B cell (primary cell): ENCODE measurements around the gene TTC34. TPM values are rescaled to one million over a fixed set of nuclear protein-coding genes. Genes with fewer than 3 reads are reported as not detected.

Experiments used
- ATAC-seq: fragments of 200-7000 bp; cut with Tn5 transposase; one replicate; pipeline ENCODE4 v1.10.0; 2021; ENCODE audit warnings: low read depth, mild to moderate bottlenecking, moderate number of reproducible peaks, moderate library complexity
- CTCF ChIA-PET: fragments of 350-600 bp; sonication (Branson Sonifier 250); formaldehyde crosslinking; loops from one replicate; lab custom pipeline; 2021; ENCODE audit warnings: antibody characterized with exemption, inconsistent platforms; lab: Charles Lee
- POLR2A ChIA-PET: fragments of 350-600 bp; sonication (Branson Sonifier 250); formaldehyde crosslinking; loops from one replicate; lab custom pipeline; 2021; ENCODE audit warnings: antibody characterized with exemption; lab: Charles Lee
- DNase-seq: peaks from one replicate; pipeline ENCODE4 v3.0.0; 2013
- H2AFZ ChIP-seq: 2 replicates; pipeline ENCODE4 v1.6.1; 2012; ENCODE audit warnings: mild to moderate bottlenecking, low read depth, low read length; ENCODE audit not compliant: insufficient read depth, poor library complexity, severe bottlenecking
- H3K27ac ChIP-seq, 2 donors: 1 replicate in 1 of 2; 2 replicates in 1 of 2; pipeline ENCODE4 v1.5.1; 2012 to 2013; ENCODE audit warnings: low read length in 2 of 2, mild to moderate bottlenecking in 2 of 2, moderate library complexity in 1 of 2
- H3K27me3 ChIP-seq, 4 experiments: fragments of 200-600 bp in 1 of 4; sonication (generic) in 1 of 4; replicated peaks in 1 of 4; 1 replicate in 2 of 4; 2 replicates in 2 of 4; pipeline versions ENCODE4 v1.6.1 to v1.7.0; 2013 to 2016; ENCODE audit warnings: low read length in 3 of 4, mild to moderate bottlenecking in 2 of 4, mixed read lengths in 1 of 4, moderate library complexity in 1 of 4; ENCODE audit not compliant: insufficient read depth in 4 of 4, control insufficient read depth in 3 of 4; ENCODE audit errors: control extremely low read depth in 1 of 4
- H3K36me3 ChIP-seq, 2 experiments: replicated peaks in 1 of 2; 1 replicate in 1 of 2; 2 replicates in 1 of 2; pipeline versions ENCODE4 v1.6.1 to v1.7.1; 2013; ENCODE audit warnings: low read length in 1 of 2; ENCODE audit not compliant: insufficient read depth in 2 of 2, control insufficient read depth in 1 of 2; ENCODE audit errors: control extremely low read depth in 1 of 2, extremely low read depth in 1 of 2
- H3K4me1 ChIP-seq, 2 donors: fragments of 200-600 bp in 1 of 2; sonication (generic) in 1 of 2; 1 replicate in 1 of 2; 2 replicates in 1 of 2; pipeline versions ENCODE4 v1.5.1 to v1.6.1; 2013 to 2017; ENCODE audit warnings: low read length in 2 of 2; ENCODE audit not compliant: control insufficient read depth in 2 of 2, insufficient read depth in 2 of 2
- H3K4me2 ChIP-seq: replicated peaks from 2 replicates; pipeline ENCODE3; 2012; ENCODE audit warnings: mild to moderate bottlenecking, low read depth, low read length; ENCODE audit not compliant: poor library complexity, severe bottlenecking
- H3K4me3 ChIP-seq, 5 experiments: fragments of 200-600 bp in 1 of 5; sonication (generic) in 1 of 5; 1 replicate in 3 of 5; 2 replicates in 2 of 5; pipeline versions ENCODE4 v1.5.1 to v1.7.0; 2011 to 2016; ENCODE audit warnings: low read length in 4 of 5, mild to moderate bottlenecking in 4 of 5, low read depth in 2 of 5, control low read depth in 1 of 5, moderate library complexity in 1 of 5; ENCODE audit not compliant: insufficient read depth in 1 of 5; ENCODE audit errors: control extremely low read depth in 1 of 5, extremely low read depth in 1 of 5
- H3K79me2 ChIP-seq: fragments of 200-600 bp; sonication (generic); one replicate; pipeline ENCODE4 v1.6.0; 2016; ENCODE audit warnings: low read length; ENCODE audit not compliant: control insufficient read depth, insufficient read depth
- H3K9ac ChIP-seq: fragments of 200-600 bp; sonication (generic); 2 replicates; pipeline ENCODE4 v1.6.1; 2017; ENCODE audit warnings: mild to moderate bottlenecking, low read length, moderate library complexity
- H3K9me3 ChIP-seq, 3 donors: one replicate each; pipeline versions ENCODE4 v1.6.1 to v1.7.1; 2013; ENCODE audit warnings: low read length in 2 of 3; ENCODE audit not compliant: control insufficient read depth in 2 of 3, insufficient read depth in 1 of 3; ENCODE audit errors: control extremely low read depth in 1 of 3
- H4K20me1 ChIP-seq: 2 replicates; pipeline ENCODE4 v1.6.0; 2012; ENCODE audit warnings: mild to moderate bottlenecking, low read length; ENCODE audit not compliant: insufficient read depth, control insufficient read depth, poor library complexity, severe bottlenecking
- H3K27ac Mint-ChIP-seq: one replicate; pipeline ENCODE4 v1.8.0; 2021; ENCODE audit warnings: mixed read lengths
- H3K27me3 Mint-ChIP-seq: one replicate; pipeline ENCODE4 v1.8.0; 2021; ENCODE audit warnings: mixed read lengths
- H3K4me1 Mint-ChIP-seq: one replicate; pipeline ENCODE4 v1.8.0; 2021; ENCODE audit warnings: mixed read lengths
- H3K4me3 Mint-ChIP-seq: one replicate; pipeline ENCODE4 v1.8.0; 2021; ENCODE audit warnings: mixed read lengths
- H3K9me3 Mint-ChIP-seq: one replicate; pipeline ENCODE4 v1.8.0; 2022; ENCODE audit warnings: mixed read lengths; ENCODE audit not compliant: insufficient read depth
- CTCF ChIP-seq: fragments of 200-600 bp; IDR thresholded peaks from one replicate; pipeline ENCODE4 v1.8.0; 2022; ENCODE audit warnings: antibody characterized with exemption, mild to moderate bottlenecking
- EZH2 ChIP-seq: IDR thresholded peaks from 2 replicates; pipeline ENCODE4 v1.6.1; 2012; ENCODE audit warnings: borderline replicate concordance, low read depth, mild to moderate bottlenecking, moderate library complexity, low read length; ENCODE audit not compliant: insufficient read depth, poor library complexity, severe bottlenecking
- WGBS: methylation state at CpG from one replicate; pipeline ENCODE4 v1.1.5; 2013; ENCODE audit warnings: missing lambda C conversion rate; ENCODE audit not compliant: insufficient coverage; 5-methylcytosine and 5-hydroxymethylcytosine counted together
- intact Hi-C: fragments of 100-400 bp; cut with micrococcal nuclease; formaldehyde crosslinking; loops from one replicate; pipeline ENCODE4 v1.10.0; 2022
- polyA plus RNA-seq: library from polyadenylated mRNA; depleted of rRNA; stranded (reverse); fragments of >200 nt; gene quantifications from 2 replicates; pipeline ENCODE4 v1.2.3, GENCODE V29; 2012
- total RNA-seq, 2 donors: library from RNA; stranded (reverse); fragments of 120-200 nt in 1 of 2; gene quantifications; 1 replicate in 1 of 2; 2 replicates in 1 of 2; pipeline versions ENCODE4 v1.2.3 to v1.2.4, GENCODE V29; 2013 to 2022

TTC34 gene
- total and polyA plus RNA-seq, 2 donors (not counting 1 experiment from before 2014, with no cell fraction given) = 2.1 to 8.1 TPM

GRCh38 chr1:2604844-2605508 is 196.5 kb downstream of the TTC34 start:
- no peak overlapping the region for H3K4me2 ChIP-seq
- no peak overlapping the region for H3K4me3 ChIP-seq
- no peak overlapping the region for H3K27ac Mint-ChIP-seq
- peaks cover 14% of the 10 kb centered on the region for H3K27me3 Mint-ChIP-seq
- H3K27me3 ChIP-seq = peaks cover 0 to 5% (median 1%) of the 10 kb centered on the region in 4 experiments
- H3K9ac ChIP-seq = no peak overlapping the region
- no peaks in the 10 kb centered on the region for H3K4me1 ChIP-seq
- no peak overlapping the region for H3K27ac ChIP-seq
- ATAC-seq (no peak), DNase-seq (no peak)
- no peaks in the 10 kb centered on the region for H3K9me3 ChIP-seq
- H3K36me3 ChIP-seq = no peaks in the 10 kb centered on the region
- no peak overlapping the region for H2AFZ ChIP-seq
- no peaks in the 10 kb centered on the region for H3K79me2 ChIP-seq
- TF ChIP-seq CTCF = no peak
- TF ChIP-seq EZH2 = no peak
- H3K4me1 Mint-ChIP-seq = no peaks in the 10 kb centered on the region
- ChIA-PET POLR2A (no interaction called here), CTCF (no interaction called here)
- WGBS = 67% methylated on average over 11 of the region's 14 CpGs
- peaks cover 4% of the 10 kb centered on the region for H3K9me3 Mint-ChIP-seq
- H3K4me3 Mint-ChIP-seq = no peak overlapping the region
- intact Hi-C loops = no loop called here
- H4K20me1 ChIP-seq = no peaks in the 10 kb centered on the region

GRCh38 chr1:2604156-2604843 is 197.2 kb downstream of the TTC34 start:
- Histone ChIP-seq H4K20me1 (no peaks in the 10 kb centered on the region), H3K9ac (no peak overlapping the region), H3K4me3 (no peak overlapping the region), H3K27me3 (peaks cover 0 to 5% (median 1%) of the 10 kb centered on the region in 4 experiments), H2AFZ (no peak overlapping the region), H3K9me3 (no peaks in the 10 kb centered on the region), H3K36me3 (no peaks in the 10 kb centered on the region), H3K4me1 (no peaks in the 10 kb centered on the region), H3K79me2 (no peaks in the 10 kb centered on the region), H3K4me2 (no peak overlapping the region), H3K27ac (no peak overlapping the region)
- DNase-seq = no peak
- H3K4me3 Mint-ChIP-seq = no peak overlapping the region
- H3K27ac Mint-ChIP-seq = no peak overlapping the region
- ChIA-PET CTCF (interaction anchor here (0.9 kb wide), 1 partner anchor 32 kb away, joined by 3 read pairs; no protein-coding TSS in a partner anchor), POLR2A (no interaction called here)
- no peaks in the 10 kb centered on the region for H3K4me1 Mint-ChIP-seq
- no peak for TF ChIP-seq CTCF
- TF ChIP-seq EZH2 = no peak
- 84% methylated on average over 18 of the region's 19 CpGs for WGBS
- intact Hi-C loops = no loop called here
- H3K9me3 Mint-ChIP-seq = peaks cover 4% of the 10 kb centered on the region
- ATAC-seq = no peak
- peaks cover 14% of the 10 kb centered on the region for H3K27me3 Mint-ChIP-seq
